ENCODE results near the gene RRP15.
"Not testable (repeated sequence)": the region's sequence is repeated elsewhere in the genome, so short reads cannot be mapped to it uniquely, and the experiment has no call there.

The RRP15 gene

GRCh38 chr1:218296162-218296561 lies 11.1 kb downstream of the RRP15 start:
- no peak for DNase-seq (ENCODE audit: low spot score)
- FAIRE-seq = no peak

GRCh38 chr1:218297461-218297860 lies 12.4 kb downstream of the RRP15 start:
- FAIRE-seq = no peak
- DNase-seq (ENCODE audit: low spot score) = no peak

DNA sequence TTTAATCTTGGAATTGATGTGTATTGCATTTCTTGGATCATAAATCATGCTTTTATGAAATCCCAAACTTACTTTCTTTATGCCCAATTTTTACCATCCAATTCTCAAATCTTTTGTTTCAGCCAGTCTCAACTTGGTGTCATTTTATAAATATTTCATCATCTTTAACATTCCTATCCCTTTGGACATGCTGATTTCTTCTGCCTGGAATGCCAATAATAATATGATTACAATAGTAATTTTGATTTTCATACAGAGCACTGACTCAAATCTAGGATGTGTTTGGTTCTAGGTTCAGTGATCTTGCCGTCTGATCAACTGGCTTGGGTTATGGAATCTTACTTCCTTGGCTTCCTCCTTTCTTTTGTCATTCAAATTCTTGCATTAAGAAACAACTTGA lies 12.8 kb downstream of the RRP15 start:
- no peak for FAIRE-seq
- DNase-seq (ENCODE audit: low spot score) = no peak

GRCh38 chr1:218298398-218298797 lies 13.3 kb downstream of the RRP15 start:
- DNase-seq (ENCODE audit: low spot score) (no peak), FAIRE-seq (no peak)

DNA sequence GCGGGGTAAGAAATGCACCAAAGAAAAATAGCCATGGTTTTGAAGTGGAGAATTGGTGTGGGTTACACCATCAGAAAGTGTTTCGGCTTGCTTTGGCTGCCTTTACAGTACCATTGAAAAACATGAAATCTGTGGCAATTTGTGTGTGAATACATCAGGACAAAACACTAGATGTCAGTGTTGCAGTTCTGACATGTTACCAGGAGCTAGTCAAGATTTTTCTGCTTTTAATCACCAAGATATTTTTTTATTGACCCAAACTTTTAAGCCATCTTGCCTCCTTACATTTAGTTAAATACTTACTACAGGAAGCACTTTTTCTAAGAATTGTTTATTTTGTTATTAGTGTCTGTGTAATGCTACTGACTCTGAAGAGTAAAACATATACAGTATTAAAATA lies 14.3 kb downstream of the RRP15 start:
- peak; percentile 55 for FAIRE-seq
- peak; percentile 33 for DNase-seq (ENCODE audit: low spot score)

DNA sequence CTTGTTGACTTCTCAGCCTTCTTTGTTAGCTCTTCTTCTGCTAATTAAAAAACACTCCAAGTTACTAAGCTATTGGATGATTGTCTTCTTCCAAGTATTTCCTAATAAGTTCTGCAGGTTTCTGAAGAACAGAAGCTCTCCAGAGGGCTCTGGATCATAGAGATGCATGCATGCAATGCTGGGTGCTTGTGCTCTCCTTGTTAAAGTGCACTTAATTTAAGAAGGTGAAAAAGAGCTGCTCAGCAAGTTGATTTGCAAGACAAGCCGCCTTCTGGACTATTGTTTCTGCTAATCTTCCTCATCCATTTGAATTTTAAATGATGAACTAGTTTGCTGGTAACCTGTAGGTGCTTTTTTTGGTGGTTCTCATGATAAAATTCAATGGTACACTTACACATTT lies 16.1 kb downstream of the RRP15 start:
- DNase-seq (ENCODE audit: low spot score) (no peak), FAIRE-seq (no peak)

DNA sequence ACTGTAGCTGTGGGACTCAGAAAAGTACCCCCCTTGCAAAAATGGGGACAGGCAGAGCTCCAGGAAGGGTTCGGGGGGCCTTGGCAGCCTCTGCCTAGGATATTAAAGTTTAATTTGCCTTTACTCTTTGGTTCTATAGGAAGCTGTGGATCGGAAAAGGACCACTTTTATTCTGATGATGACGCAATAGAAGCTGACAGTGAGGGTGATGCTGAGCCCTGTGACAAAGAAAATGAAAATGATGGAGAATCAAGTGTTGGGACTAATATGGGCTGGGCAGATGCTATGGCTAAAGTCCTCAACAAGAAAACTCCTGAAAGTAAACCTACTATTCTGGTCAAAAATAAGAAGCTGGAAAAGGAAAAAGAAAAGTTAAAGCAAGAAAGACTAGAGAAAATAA lies 17.1 kb downstream of the RRP15 start:
- no peak for FAIRE-seq
- no peak for DNase-seq (ENCODE audit: low spot score)

DNA sequence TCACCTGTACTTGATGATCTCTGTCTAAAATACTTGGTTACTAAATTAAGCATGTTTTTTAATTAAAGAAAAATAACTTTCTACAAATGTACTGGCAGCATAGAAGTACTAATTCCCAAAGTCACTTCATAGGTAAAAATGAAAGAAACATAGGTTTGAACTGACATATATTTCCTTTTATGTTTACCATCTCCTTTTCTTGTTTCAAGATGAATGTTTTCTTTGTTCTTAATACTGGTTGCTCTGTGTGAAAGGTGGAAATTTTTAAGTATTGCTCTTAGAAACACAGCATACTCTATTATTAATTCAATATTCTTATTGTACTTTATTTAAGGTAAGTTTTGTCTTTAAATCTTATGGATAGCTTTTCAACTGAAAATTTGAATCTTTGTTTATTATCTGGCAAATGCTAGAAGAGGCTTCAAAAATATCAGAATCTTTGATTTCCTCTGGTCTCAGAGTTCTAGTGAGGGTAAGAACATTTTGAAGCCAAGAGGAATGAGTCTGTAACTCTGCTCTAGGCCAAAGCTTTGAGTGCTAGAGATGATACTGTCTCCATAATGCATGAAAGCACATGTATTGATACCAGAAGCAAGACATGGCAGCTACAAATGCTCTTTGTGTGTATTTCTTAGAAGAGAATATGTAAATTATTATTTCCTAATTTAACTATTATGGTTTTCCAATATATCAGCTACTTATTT lies 18.2 kb downstream of the RRP15 start:
- DNase-seq (ENCODE audit: low spot score) = no peak
- no peak for FAIRE-seq

- peak; percentile 38 for FAIRE-seq
- peak; percentile 55 for DNase-seq (ENCODE audit: low spot score)
Observed at GRCh38 chr1:218304281-218305039, 19.4 kb downstream of the RRP15 start.

- FAIRE-seq = no peak
- DNase-seq (ENCODE audit: low spot score) = no peak
Observed at GRCh38 chr1:218305472-218306064, 20.5 kb downstream of the RRP15 start.

DNA sequence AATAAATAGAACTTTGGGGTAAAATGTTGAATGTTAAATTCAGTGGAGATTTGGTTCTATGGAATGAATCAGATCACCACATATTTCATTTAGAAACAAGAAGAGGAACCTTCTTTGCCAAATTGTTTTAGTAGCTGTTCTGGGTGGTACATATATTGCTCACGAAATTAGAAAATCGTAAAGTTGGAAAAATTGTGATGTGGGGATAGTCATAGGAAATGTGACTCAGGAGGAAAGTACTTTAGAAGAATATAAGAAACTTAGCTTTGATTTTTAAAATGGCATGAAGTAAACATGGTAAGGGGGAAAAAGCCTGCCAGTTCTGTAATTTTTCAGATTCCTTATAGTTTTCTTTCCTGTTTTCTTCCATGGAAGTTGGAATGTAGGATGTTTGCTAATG lies 27.4 kb downstream of the RRP15 start:
- FAIRE-seq = no peak
- DNase-seq (ENCODE audit: low spot score) = no peak

DNA sequence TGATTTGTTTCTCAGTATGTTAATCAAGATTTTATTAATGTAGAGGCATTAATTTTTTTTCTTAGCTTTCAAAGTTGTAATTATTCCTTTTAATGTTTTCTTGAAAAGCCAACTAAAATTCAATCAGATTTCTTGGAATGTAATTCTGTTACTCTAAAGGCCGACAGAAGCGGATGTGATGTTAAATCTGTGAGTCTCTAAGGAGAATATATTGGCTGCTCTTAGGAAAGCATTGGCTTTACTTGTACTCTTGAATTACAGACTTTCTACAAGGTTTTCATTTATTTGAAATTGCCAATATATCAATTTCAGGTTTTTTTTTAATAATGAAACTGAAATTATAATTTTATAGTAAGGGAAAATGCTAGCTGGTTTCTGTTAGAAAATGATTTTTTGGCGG lies 29.2 kb downstream of the RRP15 start:
- FAIRE-seq (no peak), DNase-seq (ENCODE audit: low spot score) (no peak)

DNA sequence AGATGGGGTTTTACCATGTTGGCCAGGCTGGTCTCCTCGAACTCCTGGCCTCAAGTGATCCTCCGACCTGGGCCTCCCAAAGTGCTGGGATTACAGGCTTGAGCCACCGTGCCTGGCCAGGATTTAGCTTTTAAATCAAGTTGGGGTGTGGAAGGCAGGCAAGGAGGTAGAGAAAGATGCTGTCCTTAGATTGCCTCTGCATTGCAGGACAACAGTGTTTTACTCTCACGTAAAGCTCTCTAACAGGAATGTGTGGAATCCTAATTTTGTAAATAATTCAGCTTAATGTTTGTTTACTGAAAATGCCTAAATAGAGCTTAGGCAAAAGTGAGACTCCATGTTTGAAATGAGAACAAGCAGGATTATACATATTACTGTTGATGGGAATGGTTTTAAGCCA lies 30.5 kb downstream of the RRP15 start:
- no peak for DNase-seq (ENCODE audit: low spot score)
- no peak for FAIRE-seq

DNA sequence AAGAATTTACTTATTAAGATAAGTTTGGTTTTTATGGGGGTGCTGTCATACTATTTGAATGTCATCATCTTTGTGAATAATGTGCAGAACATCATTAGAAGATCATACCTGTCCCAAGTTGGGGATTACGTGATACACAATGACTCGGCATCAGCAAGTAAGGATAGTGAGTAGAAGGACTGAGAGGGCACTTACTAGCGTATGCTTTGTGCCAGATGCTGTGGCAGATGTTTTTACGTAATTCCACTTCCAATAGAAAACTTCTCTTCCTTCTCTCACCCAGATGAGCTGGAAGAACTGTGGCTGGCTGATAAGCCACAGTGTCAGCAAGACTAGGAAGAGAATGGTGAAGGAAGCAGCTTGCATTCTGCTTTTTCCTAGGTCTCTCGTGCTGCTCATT lies 32.0 kb downstream of the RRP15 start:
- no peak for FAIRE-seq
- no peak for DNase-seq (ENCODE audit: low spot score)

GRCh38 chr1:218320182-218320581 lies 35.1 kb downstream of the RRP15 start:
- DNase-seq (ENCODE audit: low spot score); FAIRE-seq: not testable (repeated sequence)

DNA sequence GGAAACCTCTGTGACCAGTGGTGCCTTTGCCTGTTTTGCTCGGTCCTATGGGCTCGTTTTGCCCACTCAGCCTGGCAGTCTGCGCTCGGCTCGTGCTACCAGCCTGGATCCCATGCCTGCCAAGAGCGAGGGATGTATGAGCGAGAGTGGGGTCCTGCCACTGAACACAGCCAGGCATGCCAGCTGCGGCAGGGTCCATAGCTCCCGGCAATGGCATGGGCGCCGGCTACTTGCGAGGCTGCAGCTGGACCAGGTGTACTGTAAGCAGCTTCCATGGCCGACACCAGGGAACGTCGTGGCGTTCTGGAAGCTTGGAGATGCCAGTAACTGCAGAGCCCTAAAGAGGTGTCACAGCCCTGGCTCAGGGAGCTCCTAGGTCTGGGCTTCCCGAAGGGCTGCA lies 37.7 kb downstream of the RRP15 start:
- no peak for FAIRE-seq

DNA sequence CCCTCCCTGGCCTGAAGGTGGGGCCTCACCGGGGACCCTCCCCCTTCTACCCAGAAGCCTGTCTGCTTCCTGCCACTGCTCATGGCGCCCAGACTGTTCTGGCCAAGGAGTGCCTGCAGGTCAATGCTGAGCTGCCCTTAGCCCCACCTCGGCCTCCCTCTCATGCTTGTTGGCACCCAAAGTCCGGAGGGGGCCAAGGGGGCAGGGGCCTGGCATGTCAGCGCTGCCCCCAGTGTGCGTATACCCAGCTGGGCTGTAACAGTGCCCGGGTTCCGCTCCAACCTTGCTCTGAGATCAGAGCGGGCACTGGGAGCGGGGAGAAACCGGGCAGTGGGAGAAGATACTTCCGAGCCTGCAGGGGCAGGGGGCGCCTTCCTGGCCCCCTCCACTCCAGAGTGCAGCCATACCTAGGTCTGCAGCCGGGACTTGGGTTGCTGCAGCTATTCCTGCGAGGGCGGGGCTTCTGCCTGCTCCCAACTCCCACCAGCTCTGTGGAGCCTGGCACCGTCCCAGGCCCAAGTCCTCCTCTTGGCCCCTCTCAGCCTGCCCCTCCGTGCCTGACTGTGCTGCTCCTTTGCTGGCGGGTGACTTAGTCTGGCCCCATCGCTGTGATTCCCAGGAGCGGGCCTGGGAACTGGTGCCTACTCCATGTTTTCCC lies 38.6 kb downstream of the RRP15 start:
- DNase-seq (ENCODE audit: low spot score) (no peak), FAIRE-seq (no peak)

More for the DNA sequence above, 37.7 kb downstream of the RRP15 start:
- DNase-seq (ENCODE audit: low spot score) = no peak

- no peak for DNase-seq (ENCODE audit: low spot score)
- no peak for FAIRE-seq
Observed at GRCh38 chr1:218324226-218324580, 39.1 kb downstream of the RRP15 start.

DNA sequence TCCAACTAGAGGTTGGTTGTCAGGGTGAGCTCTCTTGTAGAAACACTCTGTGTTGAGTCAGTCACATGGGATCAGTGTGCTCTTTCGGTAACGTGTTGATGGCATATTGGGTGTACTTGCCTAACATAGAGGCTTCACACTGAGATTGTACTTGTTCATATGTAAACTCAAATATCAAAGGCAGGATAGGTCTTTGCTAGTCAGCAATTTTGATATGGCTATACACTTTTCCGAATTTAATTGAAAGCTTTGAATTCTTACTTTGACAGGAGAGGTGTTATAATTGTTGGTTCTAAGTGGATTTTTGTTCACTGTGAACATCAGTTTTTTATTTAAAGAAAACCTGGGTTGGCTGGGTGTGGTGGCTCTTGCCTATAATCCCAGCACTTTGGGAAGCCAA lies 43.7 kb downstream of the RRP15 start:
- FAIRE-seq (no peak), DNase-seq (ENCODE audit: low spot score) (no peak)

DNA sequence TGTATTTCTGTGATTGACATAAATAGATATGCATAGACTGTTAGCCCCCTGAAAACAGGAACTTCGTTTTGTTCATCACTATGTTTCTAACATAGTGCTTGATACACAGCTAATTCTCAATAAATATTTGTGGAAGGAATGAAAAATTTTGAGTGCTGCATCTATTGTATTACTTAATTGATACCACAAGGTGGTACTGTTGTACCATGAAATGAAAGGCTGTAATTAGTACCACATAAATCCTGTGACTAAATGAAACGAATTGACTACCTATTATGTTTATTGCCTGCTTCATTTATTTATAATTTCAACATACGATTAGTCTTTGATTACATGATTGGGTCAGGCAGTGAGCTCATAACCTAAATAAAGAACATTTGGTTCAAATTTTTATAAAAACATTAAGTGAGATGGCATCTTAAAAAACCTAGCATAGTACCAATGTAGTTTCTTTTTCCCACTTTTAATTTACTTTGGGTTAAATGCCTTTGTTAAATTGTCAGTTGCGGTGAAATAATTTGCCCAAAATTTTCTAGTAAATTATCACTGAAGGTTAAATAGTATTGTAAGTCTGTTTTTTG lies 45.0 kb downstream of the RRP15 start:
- DNase-seq (ENCODE audit: low spot score) (peak; percentile 53), FAIRE-seq (peak; percentile 91)

- DNase-seq (ENCODE audit: low spot score) = no peak
- peak; percentile 17 for FAIRE-seq
Observed at GRCh38 chr1:218332416-218332815, 47.3 kb downstream of the RRP15 start.

- no peak for FAIRE-seq
- DNase-seq (ENCODE audit: low spot score) = no peak
Observed at GRCh38 chr1:218336328-218336727, 51.2 kb downstream of the RRP15 start.
